ENCODE measurements around the gene SETD6.

DNA sequence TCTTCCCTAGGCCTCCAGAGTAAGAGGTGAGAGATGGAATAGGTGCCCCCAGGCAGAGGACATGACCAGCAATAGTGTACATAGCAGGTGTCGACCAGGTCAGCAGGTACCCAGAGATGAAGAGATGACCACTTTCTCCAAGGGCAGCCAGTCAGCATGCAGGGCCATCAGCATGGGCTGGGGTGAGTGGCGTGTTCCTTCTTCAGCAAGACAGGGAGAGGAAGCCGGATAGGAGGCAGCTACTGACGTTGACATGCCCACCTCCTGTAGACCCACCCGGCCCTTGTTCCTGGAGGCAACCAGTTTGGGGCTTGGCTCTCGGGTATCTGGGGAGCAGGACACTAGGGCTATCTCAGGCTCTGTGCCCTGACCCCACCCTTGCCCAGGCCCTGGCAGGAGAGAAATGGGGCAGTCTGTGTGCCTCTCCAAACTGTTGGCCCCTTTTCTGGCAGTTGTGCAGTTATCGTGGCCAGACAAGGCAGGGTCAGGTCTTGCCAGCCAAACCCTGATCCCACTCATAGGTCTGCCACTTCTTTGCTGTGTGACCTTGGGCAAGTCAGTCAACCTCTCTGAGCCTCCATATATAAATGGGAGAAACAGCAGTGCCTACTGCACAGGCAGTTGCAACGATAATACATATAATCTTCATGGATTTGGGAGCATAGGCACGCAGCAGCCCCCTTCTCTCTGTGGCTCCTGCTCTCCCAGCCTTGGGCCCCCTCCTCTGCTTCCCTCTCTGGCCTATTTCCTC lies 16.8 kb upstream of the SETD6 start:
- TF ChIP-seq, protein P1, sequence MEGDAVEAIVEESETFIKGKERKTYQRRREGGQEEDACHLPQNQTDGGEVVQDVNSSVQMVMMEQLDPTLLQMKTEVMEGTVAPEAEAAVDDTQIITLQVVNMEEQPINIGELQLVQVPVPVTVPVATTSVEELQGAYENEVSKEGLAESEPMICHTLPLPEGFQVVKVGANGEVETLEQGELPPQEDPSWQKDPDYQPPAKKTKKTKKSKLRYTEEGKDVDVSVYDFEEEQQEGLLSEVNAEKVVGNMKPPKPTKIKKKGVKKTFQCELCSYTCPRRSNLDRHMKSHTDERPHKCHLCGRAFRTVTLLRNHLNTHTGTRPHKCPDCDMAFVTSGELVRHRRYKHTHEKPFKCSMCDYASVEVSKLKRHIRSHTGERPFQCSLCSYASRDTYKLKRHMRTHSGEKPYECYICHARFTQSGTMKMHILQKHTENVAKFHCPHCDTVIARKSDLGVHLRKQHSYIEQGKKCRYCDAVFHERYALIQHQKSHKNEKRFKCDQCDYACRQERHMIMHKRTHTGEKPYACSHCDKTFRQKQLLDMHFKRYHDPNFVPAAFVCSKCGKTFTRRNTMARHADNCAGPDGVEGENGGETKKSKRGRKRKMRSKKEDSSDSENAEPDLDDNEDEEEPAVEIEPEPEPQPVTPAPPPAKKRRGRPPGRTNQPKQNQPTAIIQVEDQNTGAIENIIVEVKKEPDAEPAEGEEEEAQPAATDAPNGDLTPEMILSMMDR (IDR thresholded peaks at IDR 0.05) = no peak
- no peak for TF ChIP-seq POLR2A (IDR thresholded peaks at IDR 0.05)

Data from esophagus squamous epithelium (tissue), 4 donors.